GM20000 (cell line): ENCODE measurements around the gene DZIP1L.

Source experiments
- DNase-seq: peaks from one replicate; pipeline ENCODE4 v3.0.0; 2012; ENCODE audit warnings: low spot score
- TF ChIP-seq, protein P1 (sequence below): IDR thresholded peaks from 2 replicates; pipeline ENCODE4 v1.5.1; 2012; ENCODE audit warnings: mild to moderate bottlenecking, control low read depth; ENCODE audit errors: extremely low read depth, missing control alignments

The DZIP1L gene

DNA sequence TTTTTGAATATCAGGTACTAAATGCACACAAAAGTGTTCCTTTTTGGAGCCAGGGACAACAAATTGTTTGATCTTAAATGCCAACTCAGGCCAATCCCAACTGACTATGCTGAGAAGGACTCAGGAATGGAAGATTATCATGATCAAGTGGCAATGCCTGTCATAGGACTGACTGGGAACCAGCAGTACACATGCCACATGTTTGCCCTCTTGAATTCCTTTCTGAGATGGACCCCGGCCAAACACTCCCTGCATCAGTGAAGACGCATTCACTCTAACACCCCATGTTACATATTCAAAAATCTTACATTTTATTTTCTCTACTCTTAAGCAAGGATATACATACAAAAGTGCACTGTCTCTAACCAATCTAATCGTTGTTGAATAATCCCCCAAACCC, 69.3 kb downstream of the DZIP1L start:
- no peak for DNase-seq
- TF ChIP-seq, protein P1, sequence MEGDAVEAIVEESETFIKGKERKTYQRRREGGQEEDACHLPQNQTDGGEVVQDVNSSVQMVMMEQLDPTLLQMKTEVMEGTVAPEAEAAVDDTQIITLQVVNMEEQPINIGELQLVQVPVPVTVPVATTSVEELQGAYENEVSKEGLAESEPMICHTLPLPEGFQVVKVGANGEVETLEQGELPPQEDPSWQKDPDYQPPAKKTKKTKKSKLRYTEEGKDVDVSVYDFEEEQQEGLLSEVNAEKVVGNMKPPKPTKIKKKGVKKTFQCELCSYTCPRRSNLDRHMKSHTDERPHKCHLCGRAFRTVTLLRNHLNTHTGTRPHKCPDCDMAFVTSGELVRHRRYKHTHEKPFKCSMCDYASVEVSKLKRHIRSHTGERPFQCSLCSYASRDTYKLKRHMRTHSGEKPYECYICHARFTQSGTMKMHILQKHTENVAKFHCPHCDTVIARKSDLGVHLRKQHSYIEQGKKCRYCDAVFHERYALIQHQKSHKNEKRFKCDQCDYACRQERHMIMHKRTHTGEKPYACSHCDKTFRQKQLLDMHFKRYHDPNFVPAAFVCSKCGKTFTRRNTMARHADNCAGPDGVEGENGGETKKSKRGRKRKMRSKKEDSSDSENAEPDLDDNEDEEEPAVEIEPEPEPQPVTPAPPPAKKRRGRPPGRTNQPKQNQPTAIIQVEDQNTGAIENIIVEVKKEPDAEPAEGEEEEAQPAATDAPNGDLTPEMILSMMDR, result no peak

DNA sequence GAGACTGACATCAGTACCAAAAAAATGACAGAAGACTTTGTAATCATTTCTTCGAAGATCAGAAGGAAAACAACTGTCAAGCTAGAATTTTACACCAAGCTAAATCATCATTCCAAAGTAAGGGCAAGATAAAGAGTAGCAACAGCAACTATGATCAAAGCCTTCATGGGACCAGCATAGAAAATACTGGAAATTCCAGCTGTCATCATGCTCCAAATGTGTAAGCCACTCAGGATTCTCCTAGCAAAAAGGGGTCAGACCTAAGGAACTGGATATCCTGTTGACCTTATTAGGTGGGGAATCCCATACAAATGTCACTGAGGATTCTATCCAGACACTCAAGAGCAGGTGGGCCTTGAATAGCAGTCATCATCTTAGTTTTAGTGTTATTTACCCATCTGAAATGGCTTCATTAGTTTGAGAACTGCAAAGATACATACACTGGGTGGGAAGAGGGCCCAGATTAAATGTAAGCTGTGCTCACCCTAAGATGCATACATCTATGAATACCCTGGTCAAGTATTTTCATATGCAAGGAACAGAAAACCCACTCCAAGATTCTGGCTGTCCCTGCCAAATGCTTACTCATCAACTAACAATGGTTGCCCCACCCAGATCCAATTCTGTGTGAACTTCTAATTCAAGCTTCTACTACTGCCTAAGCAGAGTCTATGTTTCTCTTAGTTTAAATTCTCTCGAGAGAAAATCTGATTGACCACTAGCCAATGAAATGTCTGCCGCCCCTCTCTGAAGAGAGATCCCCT, 72.0 kb downstream of the DZIP1L start:
- TF ChIP-seq, protein P1, result no peak
- DNase-seq, result no peak

DNA sequence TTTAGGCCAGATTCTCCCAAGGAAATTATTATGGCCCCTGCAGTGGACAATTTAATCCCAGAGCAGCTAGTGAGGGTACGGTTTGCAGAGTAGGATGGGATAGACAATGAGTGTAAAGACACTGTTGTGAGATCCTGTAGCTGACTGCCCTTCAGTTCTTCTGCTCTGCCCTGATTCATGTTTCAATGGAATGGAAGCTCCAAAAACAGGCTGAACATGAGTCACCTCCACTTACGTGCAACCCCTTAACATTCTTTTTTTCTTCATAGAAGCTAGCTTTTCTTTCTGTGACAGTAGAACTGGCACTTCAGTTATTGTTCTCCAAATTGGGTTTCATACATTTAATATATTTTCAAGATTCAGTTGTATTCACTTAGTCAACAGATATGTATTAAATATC, 73.4 kb downstream of the DZIP1L start:
- DNase-seq, result no peak
- TF ChIP-seq, protein P1, result no peak

DNA sequence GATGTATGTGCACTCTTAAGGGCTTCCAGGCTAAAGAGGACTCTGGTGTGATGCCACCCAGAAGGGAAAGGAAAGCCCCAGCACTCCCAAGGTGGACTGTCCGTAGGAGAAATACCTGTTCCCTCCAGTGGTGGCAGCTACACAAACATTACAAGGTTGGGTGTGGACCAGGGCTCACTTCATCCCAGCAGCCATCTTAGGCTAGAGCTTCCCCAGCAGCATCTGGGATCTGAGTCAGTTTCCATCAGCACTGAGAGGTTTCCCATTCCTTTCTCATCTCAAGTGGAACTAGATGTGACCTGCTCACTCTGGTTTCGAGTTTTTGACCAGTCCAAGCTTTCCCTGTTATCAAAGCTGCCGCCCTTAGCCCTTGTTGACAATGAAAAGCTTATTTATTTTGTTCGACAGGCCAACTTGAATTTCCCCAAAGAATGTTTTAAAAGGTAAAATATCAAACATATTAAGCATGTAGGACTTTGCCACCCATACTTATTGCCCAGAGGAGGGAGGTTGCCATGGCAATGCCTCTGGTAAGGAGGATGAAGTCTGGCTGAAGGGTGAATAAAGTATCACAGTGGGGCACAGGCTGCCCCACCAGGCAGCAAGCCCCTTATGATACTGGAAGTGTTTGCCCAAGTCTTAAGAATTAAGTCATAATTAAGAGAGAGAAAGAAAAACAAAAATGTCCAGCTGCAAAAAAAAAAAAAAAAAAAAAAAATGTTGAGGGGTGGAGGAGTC, 76.5 kb downstream of the DZIP1L start:
- no peak for DNase-seq
- TF ChIP-seq, protein P1, result no peak

DNA sequence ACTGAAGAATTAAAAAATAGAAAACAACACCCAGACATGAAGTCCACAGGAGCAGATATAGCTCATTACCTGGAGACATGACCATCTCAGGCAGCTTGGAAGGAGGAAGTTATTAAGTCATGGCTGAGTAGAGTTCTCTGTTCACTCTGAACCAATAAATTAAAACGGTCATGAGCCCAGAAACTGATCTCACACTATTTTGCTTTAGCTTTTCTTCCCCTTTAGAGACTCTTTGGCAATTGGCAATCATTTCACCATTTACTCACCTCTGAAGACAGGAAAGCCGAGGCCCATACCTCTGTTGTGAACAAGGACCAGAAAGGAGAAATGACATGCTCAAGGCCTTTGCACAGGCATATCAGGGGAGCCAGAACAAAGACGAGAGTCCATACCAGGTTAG, 78.8 kb downstream of the DZIP1L start:
- peak; percentile 23 for DNase-seq
- TF ChIP-seq, protein P1, result no peak

DNA sequence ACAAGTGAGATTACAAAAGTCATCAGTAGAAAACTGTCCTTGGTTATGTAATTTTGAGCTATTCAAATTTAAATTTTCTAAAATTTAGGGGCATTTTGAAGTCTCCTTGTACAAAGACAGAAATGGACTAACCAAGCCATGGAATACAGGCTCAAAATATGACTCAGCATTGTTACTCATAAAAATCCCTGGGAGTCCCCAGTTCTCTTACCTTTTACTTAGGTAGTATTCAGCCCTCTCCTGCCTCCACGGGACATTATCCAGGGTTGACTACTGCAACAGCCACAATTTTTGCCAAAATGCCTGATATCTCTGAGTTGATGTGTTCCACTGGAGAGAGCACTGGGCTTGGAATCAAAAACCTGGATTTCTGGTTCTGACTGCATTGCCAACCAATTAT, 80.5 kb downstream of the DZIP1L start:
- TF ChIP-seq, protein P1, result no peak
- no peak for DNase-seq

DNA sequence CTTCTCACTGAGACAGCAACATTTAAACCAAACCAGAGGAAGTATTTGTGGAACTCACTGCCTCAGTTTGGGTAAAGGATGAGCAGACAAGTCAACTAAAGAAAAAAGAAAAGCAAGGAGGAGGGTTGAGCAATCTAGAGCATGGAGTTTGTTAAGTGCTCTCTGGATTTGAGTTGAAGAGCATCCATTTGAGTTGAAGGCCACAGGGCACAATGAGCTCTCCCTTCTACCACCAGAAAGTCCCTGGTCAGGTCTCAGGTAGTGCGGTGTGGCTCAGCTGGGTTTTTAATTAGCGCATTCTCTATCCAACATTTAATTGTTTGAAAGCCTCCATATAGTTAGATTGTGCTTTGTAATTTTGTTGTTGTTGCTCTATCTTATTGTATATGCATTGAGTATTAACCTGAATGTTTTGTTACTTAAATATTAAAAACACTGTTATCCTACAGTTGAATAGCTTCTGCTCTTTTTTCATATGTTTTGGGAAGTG, 82.2 kb downstream of the DZIP1L start:
- DNase-seq, result no peak

More for the DNA sequence above, 82.2 kb downstream of the DZIP1L start:
- TF ChIP-seq, protein P1, result no peak
